GM18909 (cell line): ENCODE measurements around the gene RAET1L.
A peak's percentile ranks its signal among the peaks of the same experiment; 100 is the strongest.
"Not testable (repeated sequence)": the region's sequence is repeated elsewhere in the genome, so short reads cannot be mapped to it uniquely, and the experiment has no call there.

Experiments used
- ATAC-seq: cut with Tn5 transposase; IDR thresholded peaks from one replicate; pipeline ENCODE4 v1.9.1; 2021; ENCODE audit warnings: mild to moderate bottlenecking; ENCODE audit not compliant: unreplicated experiment, poor library complexity

The RAET1L gene

GRCh38 chr6:150025201-150025917 lies at the start of gene RAET1L:
RAET1L (minus strand) TSS chr6:150025532; CDS start chr6:150025471, 61 bp downstream.
- ATAC-seq = no peak

GRCh38 chr6:150075034-150075421 lies 49.7 kb upstream of the RAET1L start:
- ATAC-seq = no peak

- ATAC-seq = not testable (repeated sequence)
Observed at GRCh38 chr6:150074396-150075033, 49.2 kb upstream of the RAET1L start.

GRCh38 chr6:150072201-150072600 lies 46.9 kb upstream of the RAET1L start:
- no peak for ATAC-seq

- no peak for ATAC-seq
Observed at GRCh38 chr6:150070236-150070818, 45.0 kb upstream of the RAET1L start.

- no peak for ATAC-seq
Observed at GRCh38 chr6:150069706-150070105, 44.4 kb upstream of the RAET1L start.

GRCh38 chr6:150068720-150069648 lies 43.7 kb upstream of the RAET1L start, which contains the start of gene ULBP3:
ULBP3 (minus strand) TSS chr6:150069121; CDS start chr6:150069066, 55 bp downstream.
- peak; percentile 66 for ATAC-seq

- no peak for ATAC-seq
Observed at GRCh38 chr6:150068151-150068550, 42.8 kb upstream of the RAET1L start.

- no peak for ATAC-seq
Observed at GRCh38 chr6:150065083-150065482, 39.8 kb upstream of the RAET1L start.

GRCh38 chr6:150063640-150064039 lies 38.3 kb upstream of the RAET1L start:
- ATAC-seq = no peak

GRCh38 chr6:150059973-150060372 lies 34.6 kb upstream of the RAET1L start:
- ATAC-seq = not testable (repeated sequence)

GRCh38 chr6:150058986-150059385 lies 33.7 kb upstream of the RAET1L start:
- ATAC-seq = no peak

GRCh38 chr6:150058231-150058792 lies 33.0 kb upstream of the RAET1L start:
- ATAC-seq = no peak

- ATAC-seq = no peak
Observed at GRCh38 chr6:150057501-150057951, 32.2 kb upstream of the RAET1L start.

- ATAC-seq = no peak
Observed at GRCh38 chr6:150056916-150057315, 31.6 kb upstream of the RAET1L start.

- ATAC-seq = no peak
Observed at GRCh38 chr6:150056156-150056555, 30.8 kb upstream of the RAET1L start.

GRCh38 chr6:150055131-150055530 lies 29.8 kb upstream of the RAET1L start:
- no peak for ATAC-seq

GRCh38 chr6:150053450-150053849 lies 28.1 kb upstream of the RAET1L start:
- ATAC-seq = no peak

GRCh38 chr6:150050846-150051245 lies 25.5 kb upstream of the RAET1L start:
- no peak for ATAC-seq

- no peak for ATAC-seq
Observed at GRCh38 chr6:150048099-150048498, 22.8 kb upstream of the RAET1L start.
